Stimulated activated CD8-positive, alpha-beta memory T cell treated with anti-CD3 and anti-CD28 coated beads, Interleukin-4, amount 100 ng/mL, for 48 hours (primary cell): ENCODE measurements around the gene TMEM61.
"Not testable (repeated sequence)": the region's sequence is repeated elsewhere in the genome, so short reads cannot be mapped to it uniquely, and the experiment has no call there.

Source experiments
- DNase-seq: peaks from one replicate; pipeline ENCODE4 v3.0.0-alpha.2; 2020

TMEM61 gene

GRCh38 chr1:54980528-54981241, at the start of gene TMEM61:
Gene TMEM61, plus strand, starts transcription at chr1:54980628. Its CDS starts 438 bp downstream, at chr1:54981066.
- DNase-seq, result no peak

- DNase-seq, result no peak
These were observed 49.1 kb upstream of the TMEM61 start for GRCh38 chr1:54931275-54931840.

GRCh38 chr1:54934081-54934480, 46.3 kb upstream of the TMEM61 start:
- DNase-seq, result not testable (repeated sequence)

- DNase-seq, result no peak
These were observed 45.6 kb upstream of the TMEM61 start for GRCh38 chr1:54934869-54935268.

GRCh38 chr1:54936791-54937190, 43.6 kb upstream of the TMEM61 start:
- DNase-seq, result no peak

- DNase-seq, result no peak
These were observed 43.0 kb upstream of the TMEM61 start for GRCh38 chr1:54937469-54937868.

GRCh38 chr1:54938955-54939354, 41.5 kb upstream of the TMEM61 start:
- DNase-seq, result not testable (repeated sequence)

- DNase-seq, result no peak
These were observed 40.4 kb upstream of the TMEM61 start for GRCh38 chr1:54940042-54940441.

GRCh38 chr1:54942976-54943375, 37.5 kb upstream of the TMEM61 start:
- DNase-seq, result no peak

GRCh38 chr1:54944610-54945392, 35.6 kb upstream of the TMEM61 start:
- peak; percentile 75 for DNase-seq

- no peak for DNase-seq
These were observed 35.0 kb upstream of the TMEM61 start for GRCh38 chr1:54945393-54945936.

GRCh38 chr1:54947540-54947939, 32.9 kb upstream of the TMEM61 start:
- no peak for DNase-seq

GRCh38 chr1:54949053-54949452, 31.4 kb upstream of the TMEM61 start:
- DNase-seq, result no peak

- DNase-seq, result no peak
These were observed 30.4 kb upstream of the TMEM61 start for GRCh38 chr1:54950006-54950368.

GRCh38 chr1:54950369-54951163, 29.9 kb upstream of the TMEM61 start:
- peak; percentile 82 for DNase-seq

GRCh38 chr1:54951810-54952226, 28.6 kb upstream of the TMEM61 start:
- no peak for DNase-seq

GRCh38 chr1:54952950-54953718, 27.3 kb upstream of the TMEM61 start:
- no peak for DNase-seq

- no peak for DNase-seq
These were observed 26.6 kb upstream of the TMEM61 start for GRCh38 chr1:54953846-54954245.

GRCh38 chr1:54955359-54955758, 25.1 kb upstream of the TMEM61 start:
- DNase-seq, result no peak

GRCh38 chr1:54956726-54957125, 23.7 kb upstream of the TMEM61 start:
- no peak for DNase-seq

- no peak for DNase-seq
These were observed 21.2 kb upstream of the TMEM61 start for GRCh38 chr1:54959241-54959640.
